SK-N-SH (cell line): ENCODE data around the gene RDX. TPM values are rescaled to one million over a fixed set of nuclear protein-coding genes. Genes with fewer than 3 reads are reported as not detected.

Experiments
- CTCF ChIA-PET: fragments of 300-600, 350-600 bp; formaldehyde crosslinking; extraction: SDS; loops from one replicate; lab custom pipeline; 2021; lab: Yijun Ruan, JAX
- POLR2A ChIA-PET: fragments of 350-600 bp; sonication (Branson Sonifier 250); formaldehyde crosslinking; extraction: SDS; loops from one replicate; lab custom pipeline; 2020; ENCODE audit warnings: antibody characterized with exemption, inconsistent platforms; lab: Yijun Ruan, JAX
- DNase-seq: peaks from one replicate; pipeline ENCODE4 v3.0.0; 2012
- H2AFZ ChIP-seq: fragments of 200-600 bp; sonication (generic); 2 replicates; pipeline ENCODE4 v1.8.1; 2016; ENCODE audit warnings: antibody characterized with exemption, mild to moderate bottlenecking, low read depth
- H3F3A ChIP-seq: fragments of 200-600 bp; sonication (generic); replicated peaks from 2 replicates; pipeline ENCODE3; 2016; ENCODE audit warnings: antibody characterized with exemption, mild to moderate bottlenecking; ENCODE audit not compliant: insufficient read depth
- H3K27ac ChIP-seq, 2 experiments: fragments of 200-500 bp in 1 of 2; fragments of 200-600 bp in 1 of 2; sonication (Bioruptor generic) in 1 of 2; sonication (generic), shearing (Covaris generic) in 1 of 2; 2 replicates each; pipeline versions ENCODE4 v1.5.1 to v1.6.1; 2014 to 2016; ENCODE audit warnings: low read depth in 2 of 2, inconsistent platforms in 1 of 2, low read length in 1 of 2, mild to moderate bottlenecking in 1 of 2, mixed read lengths in 1 of 2
- H3K27me3 ChIP-seq: fragments of 200-600 bp; sonication (generic), shearing (Covaris generic); 2 replicates; pipeline ENCODE4 v1.6.1; 2016; ENCODE audit warnings: mixed run types; ENCODE audit not compliant: insufficient read depth
- H3K36me3 ChIP-seq, 2 experiments: fragments of 200-500 bp in 1 of 2; fragments of 200-600 bp in 1 of 2; sonication (Bioruptor generic) in 1 of 2; sonication (generic) in 1 of 2; replicated peaks in 1 of 2; 2 replicates each; pipeline versions ENCODE3 to v1.5.1; 2014 to 2016; ENCODE audit warnings: low read length in 1 of 2, mild to moderate bottlenecking in 1 of 2; ENCODE audit not compliant: insufficient read depth in 2 of 2, control insufficient read depth in 1 of 2
- H3K4me1 ChIP-seq, 2 experiments: fragments of 200-500 bp in 1 of 2; fragments of 200-600 bp in 1 of 2; sonication (Bioruptor generic) in 1 of 2; sonication (generic), shearing (Covaris generic) in 1 of 2; 2 replicates each; pipeline versions ENCODE4 v1.5.1 to v1.6.1; 2014 to 2016; ENCODE audit warnings: low read depth in 1 of 2, low read length in 1 of 2, mixed run types in 1 of 2; ENCODE audit not compliant: insufficient read depth in 2 of 2, control insufficient read depth in 1 of 2
- H3K4me2 ChIP-seq: fragments of 200-600 bp; sonication (generic), shearing (Covaris generic); 2 replicates; pipeline ENCODE4 v1.6.1; 2017; ENCODE audit warnings: mixed run types
- H3K4me3 ChIP-seq, 2 experiments: fragments of 200-500 bp in 1 of 2; fragments of 200-600 bp in 1 of 2; sonication (Bioruptor generic) in 1 of 2; sonication (generic), shearing (Covaris generic) in 1 of 2; 2 replicates each; pipeline versions ENCODE4 v1.5.1 to v1.8.1; 2014 to 2016; ENCODE audit warnings: low read depth in 2 of 2, inconsistent platforms in 1 of 2, low read length in 1 of 2, mild to moderate bottlenecking in 1 of 2, mixed read lengths in 1 of 2, moderate library complexity in 1 of 2
- H3K79me2 ChIP-seq: fragments of 200-600 bp; sonication (generic); 2 replicates; pipeline ENCODE4 v1.8.1; 2017; ENCODE audit warnings: mild to moderate bottlenecking; ENCODE audit not compliant: insufficient read depth
- H3K9ac ChIP-seq: fragments of 200-600 bp; sonication (generic); 2 replicates; pipeline ENCODE4 v1.6.1; 2017; ENCODE audit warnings: mixed run types
- H3K9me2 ChIP-seq: fragments of 200-600 bp; sonication (generic); 2 replicates; pipeline ENCODE4 v1.6.1; 2017; ENCODE audit warnings: mixed run types
- H3K9me3 ChIP-seq: fragments of 200-600 bp; sonication (generic); 2 replicates; pipeline ENCODE4 v1.6.1; 2017; ENCODE audit warnings: mixed run types, mild to moderate bottlenecking, moderate library complexity
- H4K20me1 ChIP-seq: fragments of 200-600 bp; sonication (generic); 2 replicates; pipeline ENCODE4 v1.6.1; 2017; ENCODE audit warnings: mild to moderate bottlenecking, mixed run types; ENCODE audit not compliant: insufficient read depth
- CHD2 ChIP-seq: fragments of 150-350 bp; IDR thresholded peaks from 2 replicates; pipeline ENCODE4 v1.6.1; 2018; ENCODE audit warnings: low read length; ENCODE audit not compliant: partially characterized antibody
- EP300 ChIP-seq, 2 experiments: IDR thresholded peaks; 2 replicates each; pipeline versions ENCODE4 v1.4.0 to v1.6.1; 2012; ENCODE audit warnings: borderline replicate concordance in 1 of 2, low read depth in 1 of 2, low read length in 1 of 2
- FOXJ3 ChIP-seq: sonication (generic); formaldehyde crosslinking; IDR thresholded peaks from 2 replicates; pipeline ENCODE4 v1.5.1; 2020; ENCODE audit warnings: mild to moderate bottlenecking, missing genetic modification reagents
- GABPA ChIP-seq: IDR thresholded peaks from 2 replicates; pipeline ENCODE4 v1.4.0; 2012; ENCODE audit warnings: low read depth, mild to moderate bottlenecking
- GATA2 ChIP-seq: sonication (generic); formaldehyde crosslinking; IDR thresholded peaks from 2 replicates; pipeline ENCODE4 v1.5.0; 2020; ENCODE audit warnings: mild to moderate bottlenecking, missing genetic modification reagents
- MXI1 ChIP-seq: IDR thresholded peaks from 2 replicates; pipeline ENCODE4 v1.6.1; 2012; ENCODE audit warnings: mild to moderate bottlenecking, low read depth, low read length, improper control_type of control experiment
- RCOR1 ChIP-seq: fragments of 150-350 bp; IDR thresholded peaks from 2 replicates; pipeline ENCODE4 v1.6.1; 2017; ENCODE audit warnings: antibody characterized with exemption, low read length
- RXRA ChIP-seq: IDR thresholded peaks from 2 replicates; pipeline ENCODE4 v1.4.0; 2012; ENCODE audit warnings: low read depth, mild to moderate bottlenecking, borderline replicate concordance
- TEAD4 ChIP-seq: IDR thresholded peaks from 2 replicates; pipeline ENCODE4 v1.4.0; 2012; ENCODE audit warnings: mild to moderate bottlenecking, borderline replicate concordance; ENCODE audit not compliant: insufficient read depth
- USF1 ChIP-seq: IDR thresholded peaks from 2 replicates; pipeline ENCODE4 v1.4.0; 2012; ENCODE audit warnings: low read depth, borderline replicate concordance
- YY1 ChIP-seq: IDR thresholded peaks from 2 replicates; pipeline ENCODE4 v1.4.0; 2012; ENCODE audit warnings: low read depth, mild to moderate bottlenecking
- WGBS: methylation state at CpG from one replicate; pipeline ENCODE4 v1.1.6; 2017; ENCODE audit warnings: low lambda C conversion rate; 5-methylcytosine and 5-hydroxymethylcytosine counted together
- polyA plus RNA-seq, 3 experiments: library from polyadenylated mRNA; depleted of rRNA; stranded (reverse); fragments of >200 nt; gene quantifications; 2 replicates each; pipeline ENCODE4 v1.2.3, GENCODE V29; 2012
- TF ChIP-seq, protein P1 (sequence below): IDR thresholded peaks from 2 replicates; pipeline ENCODE4; 2012
- TF ChIP-seq, protein P2 (sequence below): fragments of 200-600 bp; sonication (generic); IDR thresholded peaks from 2 replicates; pipeline ENCODE4 v1.6.1; 2017; ENCODE audit warnings: antibody characterized with exemption, mild to moderate bottlenecking, moderate library complexity

RDX gene
- polyA plus RNA-seq, 1 of the 3 experiments (the other 2 are of a cell fraction) = 29.4 TPM

- H3K79me2 ChIP-seq = peaks cover 18% of the 10 kb centered on the region
- peaks cover 0 to 4% of the 10 kb centered on the region in 2 experiments for H3K36me3 ChIP-seq
- no peaks in the 10 kb centered on the region for H3F3A ChIP-seq
- CTCF ChIA-PET = interaction anchor here (0.8 to 1.8 kb wide), 3 partner anchors 9 to 278 kb away, joined by 3 to 6 read pairs (median 3); partner anchors contain the start of gene ZC3H12C
- peaks cover 22 to 63% of the 10 kb centered on the region in 2 experiments; a peak in 3 of 4 replicates for H3K4me1 ChIP-seq
- H3K27me3 ChIP-seq = no peaks in the 10 kb centered on the region
- H3K9me2 ChIP-seq = peaks cover 4% of the 10 kb centered on the region; the same call in 1 of the 2 replicates
- H3K4me3 ChIP-seq = peak overlapping the region in 1 of 2 experiments; percentile 21; a peak in 1 of 4 replicates
- POLR2A ChIA-PET = interaction anchor here (1.6 kb wide), 1 partner anchor 37 kb away, joined by 6 read pairs; the partner anchor contains the start of gene ZC3H12C
- H3K4me2 ChIP-seq = no peak overlapping the region
- TF ChIP-seq RXRA (no peak), GATA2 (peak; percentile 73), TEAD4 (no peak), EP300 (IDR thresholded peaks at IDR 0.05; ENCODE audit: borderline replicate concordance in 1 of 2, low read depth in 1 of 2, low read length in 1 of 2) (peak in 1 of 2 experiments; percentile 48; a peak in 1 of 4 replicates), FOXJ3 (0 out of 2 replicates have a peak, but pooled peaks have one; percentile 24), MXI1 (peak; percentile 66; the same call in 1 of the 2 replicates)
- TF ChIP-seq, protein P1, sequence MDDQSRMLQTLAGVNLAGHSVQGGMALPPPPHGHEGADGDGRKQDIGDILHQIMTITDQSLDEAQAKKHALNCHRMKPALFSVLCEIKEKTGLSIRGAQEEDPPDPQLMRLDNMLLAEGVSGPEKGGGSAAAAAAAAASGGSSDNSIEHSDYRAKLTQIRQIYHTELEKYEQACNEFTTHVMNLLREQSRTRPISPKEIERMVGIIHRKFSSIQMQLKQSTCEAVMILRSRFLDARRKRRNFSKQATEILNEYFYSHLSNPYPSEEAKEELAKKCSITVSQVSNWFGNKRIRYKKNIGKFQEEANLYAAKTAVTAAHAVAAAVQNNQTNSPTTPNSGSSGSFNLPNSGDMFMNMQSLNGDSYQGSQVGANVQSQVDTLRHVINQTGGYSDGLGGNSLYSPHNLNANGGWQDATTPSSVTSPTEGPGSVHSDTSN = no peak
- WGBS = 69% methylated on average over 10 of the region's 10 CpGs
- no peaks in the 10 kb centered on the region for H4K20me1 ChIP-seq
- no peak overlapping the region for H2AFZ ChIP-seq
- H3K27ac ChIP-seq = peak overlapping the region in 1 of 2 experiments; percentile 86; a peak in 2 of 4 replicates
- no peaks in the 10 kb centered on the region; the same call in 1 of the 2 replicates for H3K9me3 ChIP-seq
- DNase-seq = peak; percentile 49
- no peak overlapping the region for H3K9ac ChIP-seq
Observed at GRCh38 chr11:110130642-110131238, 165.7 kb downstream of the RDX start.

GRCh38 chr11:110128161-110128560 lies 168.3 kb downstream of the RDX start:
- H3K27ac ChIP-seq = peak overlapping the region in 1 of 2 experiments; percentile 86; a peak in 3 of 4 replicates

More at GRCh38 chr11:110128161-110128560, 168.3 kb downstream of the RDX start:
- peaks cover 4% of the 10 kb centered on the region; the same call in 1 of the 2 replicates for H3K9me2 ChIP-seq
- no peaks in the 10 kb centered on the region for H4K20me1 ChIP-seq
- no peak overlapping the region for H3K9ac ChIP-seq
- no peak overlapping the region for H3K4me3 ChIP-seq
- peaks cover 18 to 57% of the 10 kb centered on the region in 2 experiments; a peak in 3 of 4 replicates for H3K4me1 ChIP-seq
- H3K9me3 ChIP-seq = no peaks in the 10 kb centered on the region; the same call in 1 of the 2 replicates
- peaks cover 28% of the 10 kb centered on the region for H3K79me2 ChIP-seq
- no peaks in the 10 kb centered on the region for H3F3A ChIP-seq
- H3K36me3 ChIP-seq = peaks cover 0 to 4% of the 10 kb centered on the region in 2 experiments
- CTCF ChIA-PET = interaction anchor here (1.0 to 1.2 kb wide), 2 partner anchors 12 to 36 kb away, joined by 3 read pairs; no protein-coding TSS in a partner anchor
- no peaks in the 10 kb centered on the region for H3K27me3 ChIP-seq
- TF ChIP-seq, protein P2, sequence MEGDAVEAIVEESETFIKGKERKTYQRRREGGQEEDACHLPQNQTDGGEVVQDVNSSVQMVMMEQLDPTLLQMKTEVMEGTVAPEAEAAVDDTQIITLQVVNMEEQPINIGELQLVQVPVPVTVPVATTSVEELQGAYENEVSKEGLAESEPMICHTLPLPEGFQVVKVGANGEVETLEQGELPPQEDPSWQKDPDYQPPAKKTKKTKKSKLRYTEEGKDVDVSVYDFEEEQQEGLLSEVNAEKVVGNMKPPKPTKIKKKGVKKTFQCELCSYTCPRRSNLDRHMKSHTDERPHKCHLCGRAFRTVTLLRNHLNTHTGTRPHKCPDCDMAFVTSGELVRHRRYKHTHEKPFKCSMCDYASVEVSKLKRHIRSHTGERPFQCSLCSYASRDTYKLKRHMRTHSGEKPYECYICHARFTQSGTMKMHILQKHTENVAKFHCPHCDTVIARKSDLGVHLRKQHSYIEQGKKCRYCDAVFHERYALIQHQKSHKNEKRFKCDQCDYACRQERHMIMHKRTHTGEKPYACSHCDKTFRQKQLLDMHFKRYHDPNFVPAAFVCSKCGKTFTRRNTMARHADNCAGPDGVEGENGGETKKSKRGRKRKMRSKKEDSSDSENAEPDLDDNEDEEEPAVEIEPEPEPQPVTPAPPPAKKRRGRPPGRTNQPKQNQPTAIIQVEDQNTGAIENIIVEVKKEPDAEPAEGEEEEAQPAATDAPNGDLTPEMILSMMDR = no peak
- no peak for TF ChIP-seq YY1
- 0 out of 2 replicates have a peak, but pooled peaks have one; percentile 23 for TF ChIP-seq USF1
- TF ChIP-seq EP300 (IDR thresholded peaks at IDR 0.05; ENCODE audit: borderline replicate concordance in 1 of 2, low read depth in 1 of 2, low read length in 1 of 2) = peak in 1 of 2 experiments; percentile 58; a peak in 1 of 4 replicates
- TF ChIP-seq RCOR1 = peak; percentile 80
- no peak for TF ChIP-seq GABPA
- TF ChIP-seq CHD2 = peak; percentile 59
- TF ChIP-seq, all 33 proteins: peak for 4
- POLR2A ChIA-PET = interaction anchor here (0.7 to 1.0 kb wide), 3 partner anchors 12 to 33 kb away, joined by 3 to 4 read pairs (median 4); no protein-coding TSS in a partner anchor
- DNase-seq = peak; percentile 36
- no peak overlapping the region for H2AFZ ChIP-seq
- no peak overlapping the region for H3K4me2 ChIP-seq
- WGBS = 29% methylated on average over 2 of the region's 2 CpGs
